ENCODE measurements around the gene DENND4A. TPM values are rescaled to one million over a fixed set of nuclear protein-coding genes. Genes with fewer than 3 reads are reported as not detected.
A peak's percentile ranks its signal among the peaks of the same experiment; 100 is the strongest.

Gene DENND4A
- total and polyA plus RNA-seq, 9 of the 15 experiments (the other 6 are each of a cell fraction or from before 2014, with no cell fraction given), result 6.8 to 32.3 (median 19.9) TPM

- TF ChIP-seq CHD7 (IDR thresholded peaks at IDR 0.05; ENCODE audit: low read depth, low read length) (no peak), CEBPB (tag; IDR thresholded peaks at IDR 0.05) (no peak), SMARCA4 (IDR thresholded peaks at IDR 0.05) (peak; percentile 59), ZHX1 (conservative IDR thresholded peaks at IDR 0.05; ENCODE audit: low read length) (no peak), ZBTB43 (CRISPR knock-in tag; IDR thresholded peaks at IDR 0.05) (no peak), ARID1B (IDR thresholded peaks at IDR 0.05) (peak; percentile 36; the same call in 1 of the 2 replicates), SRSF7 (optimal IDR thresholded peaks at IDR 0.05; ENCODE audit: low read depth, low read length) (no peak), NCOA6 (IDR thresholded peaks at IDR 0.05) (no peak), ILK (tag; IDR thresholded peaks at IDR 0.05; ENCODE audit: borderline replicate concordance, low read depth) (no peak), HSF4 (CRISPR knock-in tag; IDR thresholded peaks at IDR 0.05; ENCODE audit: borderline replicate concordance) (no peak), SLC30A9 (CRISPR knock-in tag; IDR thresholded peaks at IDR 0.05) (no peak), HOXB6 (CRISPR knock-in tag; IDR thresholded peaks at IDR 0.05; ENCODE audit: borderline replicate concordance) (no peak), ZNF431 (CRISPR knock-in tag; IDR thresholded peaks at IDR 0.05) (no peak), EWSR1 (IDR thresholded peaks at IDR 0.05; ENCODE audit: borderline replicate concordance, low read depth, partially characterized antibody) (no peak)
These were observed 3.6 kb upstream of the DENND4A start (continued) for GRCh38 chr15:65795663-65796216.
